Esophagus squamous epithelium (tissue), 5 donors: ENCODE results near the gene THOC2. TPM values are rescaled to one million over a fixed set of nuclear protein-coding genes. Genes with fewer than 3 reads are reported as not detected.
A peak's percentile ranks its signal among the peaks of the same experiment; 100 is the strongest.

Experiments
- DNase-seq: peaks from one replicate; lab custom pipeline; 2025; lab: John Stamatoyannopoulos, UW
- H3K27ac ChIP-seq, 4 donors: fragments of 200-600 bp; sonication (generic); one replicate each; pipeline ENCODE4 v1.5.1; 2016 to 2019; ENCODE audit warnings: mild to moderate bottlenecking in 1 of 4
- H3K27me3 ChIP-seq, 4 donors: fragments of 200-600 bp; sonication (generic); 1 replicate in 3 of 4; 2 replicates in 1 of 4; pipeline versions ENCODE4 v1.5.1 to v1.6.0; 2017 to 2021; ENCODE audit warnings: antibody characterized with exemption in 1 of 4
- H3K36me3 ChIP-seq, 3 donors: fragments of 200-600 bp; sonication (generic); one replicate each; pipeline ENCODE4 v1.5.1; 2016 to 2019
- H3K4me1 ChIP-seq, 3 donors: fragments of 200-600 bp; sonication (generic); one replicate each; pipeline ENCODE4 v1.5.1; 2017 to 2019
- H3K4me3 ChIP-seq, 4 donors: fragments of 200-600 bp; sonication (generic); 1 replicate in 3 of 4; 2 replicates in 1 of 4; pipeline ENCODE4 v1.5.1; 2016 to 2019; ENCODE audit warnings: mild to moderate bottlenecking in 2 of 4, moderate library complexity in 1 of 4
- H3K9me3 ChIP-seq, 3 donors: fragments of 200-600 bp; sonication (generic); one replicate each; pipeline ENCODE4 v1.5.1; 2016 to 2019
- POLR2A ChIP-seq, 4 donors: fragments of 450-650 bp; IDR thresholded peaks; one replicate each; pipeline ENCODE4 v1.6.1; 2017; ENCODE audit warnings: antibody characterized with exemption in 4 of 4, mild to moderate bottlenecking in 4 of 4, moderate library complexity in 3 of 4
- WGBS, 2 donors: methylation state at CpG; one replicate each; pipeline ENCODE4 v1.1.5; 2018; 5-methylcytosine and 5-hydroxymethylcytosine counted together
- intact Hi-C: fragments of 100-400 bp; cut with DNase I; formaldehyde crosslinking; loops from one replicate; pipeline ENCODE4 v1.15.0; 2022
- total RNA-seq, 4 donors: library from RNA; depleted of rRNA; stranded (reverse); fragments of >200 nt; gene quantifications; one replicate each; pipeline ENCODE4 v1.1.0, GENCODE V29; 2016
- TF ChIP-seq, protein P1 (sequence below), 6 experiments: fragments of 450-650 bp in 4 of 6; fragments of 200-600 bp in 2 of 6; sonication (generic) in 2 of 6; IDR thresholded peaks; one replicate each; pipeline ENCODE4 v1.5.1; 2016 to 2019; ENCODE audit warnings: antibody characterized with exemption in 6 of 6, mild to moderate bottlenecking in 4 of 6, moderate library complexity in 4 of 6
- donor health status: DM: yes; HTN: yes; CAD: no.

The THOC2 gene
- total RNA-seq, 4 donors from 2014 or later: 36.4 to 108 (median 63.8) TPM

DNA sequence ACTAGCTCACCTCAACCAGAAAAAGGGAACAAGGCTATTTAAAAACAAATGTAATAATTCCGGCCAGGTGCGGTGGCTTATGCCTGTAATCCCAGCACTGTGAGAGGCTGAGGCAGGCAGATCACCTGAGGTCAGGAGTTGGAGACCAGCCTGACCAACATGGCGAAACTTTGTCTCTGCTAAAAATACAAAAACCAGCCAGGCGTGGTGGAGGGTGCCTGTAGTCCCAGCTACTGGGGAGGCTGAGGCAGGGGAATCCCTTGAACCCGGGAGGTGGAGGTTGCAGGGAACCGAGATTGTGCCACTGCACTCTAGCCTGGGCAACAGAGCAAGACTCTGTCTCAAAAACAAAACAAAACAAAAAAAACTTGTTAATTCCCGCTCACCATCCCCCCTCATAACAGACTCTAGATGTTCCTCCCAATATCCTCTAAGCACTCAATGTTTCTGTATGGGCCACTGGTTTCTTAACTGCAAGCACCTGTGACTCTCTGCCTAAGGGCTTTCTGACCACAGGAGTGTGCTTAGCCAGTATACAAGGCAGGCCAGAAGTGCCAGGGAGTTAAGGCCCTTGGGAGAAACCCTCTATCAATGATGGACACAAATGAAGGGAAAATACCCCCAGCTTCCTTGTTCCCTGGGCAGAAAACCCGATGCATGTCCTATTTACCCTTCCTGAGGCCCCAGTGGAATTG lies 21.0 kb upstream of the THOC2 start:
- no peak overlapping the region for H3K27ac ChIP-seq
- no peaks in the 10 kb centered on the region for H3K36me3 ChIP-seq
- no peaks in the 10 kb centered on the region for H3K4me1 ChIP-seq
- no peaks in the 10 kb centered on the region for H3K27me3 ChIP-seq
- 64 to 90% methylated on average over 6 to 7 of the region's 8 CpGs for WGBS, 2 donors
- TF ChIP-seq, protein P1, sequence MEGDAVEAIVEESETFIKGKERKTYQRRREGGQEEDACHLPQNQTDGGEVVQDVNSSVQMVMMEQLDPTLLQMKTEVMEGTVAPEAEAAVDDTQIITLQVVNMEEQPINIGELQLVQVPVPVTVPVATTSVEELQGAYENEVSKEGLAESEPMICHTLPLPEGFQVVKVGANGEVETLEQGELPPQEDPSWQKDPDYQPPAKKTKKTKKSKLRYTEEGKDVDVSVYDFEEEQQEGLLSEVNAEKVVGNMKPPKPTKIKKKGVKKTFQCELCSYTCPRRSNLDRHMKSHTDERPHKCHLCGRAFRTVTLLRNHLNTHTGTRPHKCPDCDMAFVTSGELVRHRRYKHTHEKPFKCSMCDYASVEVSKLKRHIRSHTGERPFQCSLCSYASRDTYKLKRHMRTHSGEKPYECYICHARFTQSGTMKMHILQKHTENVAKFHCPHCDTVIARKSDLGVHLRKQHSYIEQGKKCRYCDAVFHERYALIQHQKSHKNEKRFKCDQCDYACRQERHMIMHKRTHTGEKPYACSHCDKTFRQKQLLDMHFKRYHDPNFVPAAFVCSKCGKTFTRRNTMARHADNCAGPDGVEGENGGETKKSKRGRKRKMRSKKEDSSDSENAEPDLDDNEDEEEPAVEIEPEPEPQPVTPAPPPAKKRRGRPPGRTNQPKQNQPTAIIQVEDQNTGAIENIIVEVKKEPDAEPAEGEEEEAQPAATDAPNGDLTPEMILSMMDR (IDR thresholded peaks at IDR 0.05): no peak
- no peak for TF ChIP-seq POLR2A (IDR thresholded peaks at IDR 0.05)
- no peak for DNase-seq
- intact Hi-C loops: no loop called here
- H3K9me3 ChIP-seq: no peaks in the 10 kb centered on the region
- H3K4me3 ChIP-seq: no peak overlapping the region

DNA sequence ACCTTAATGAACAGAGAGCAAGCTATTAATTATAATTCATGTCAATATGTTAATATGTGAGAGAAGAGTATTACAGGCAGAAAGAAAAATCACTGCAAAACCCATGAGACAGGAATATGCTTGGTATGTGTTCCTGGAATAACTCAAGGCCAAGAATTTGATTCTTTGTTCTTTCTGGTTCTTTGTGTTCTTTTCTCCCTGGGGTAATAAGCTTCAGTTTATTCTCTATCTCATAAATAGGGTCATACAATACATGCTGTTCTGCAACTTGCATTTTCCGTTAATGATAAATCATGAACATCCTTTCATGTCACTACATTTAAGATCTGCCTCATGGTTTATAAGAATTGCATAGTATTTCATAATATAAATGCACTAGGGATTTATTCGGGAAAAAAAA lies 16.8 kb upstream of the THOC2 start:
- WGBS, 2 donors: 39 to 59% methylated on average over 2 of the region's 2 CpGs
- H3K4me1 ChIP-seq: no peaks in the 10 kb centered on the region
- H3K27ac ChIP-seq: no peak overlapping the region
- no peak overlapping the region for H3K4me3 ChIP-seq
- no peaks in the 10 kb centered on the region for H3K9me3 ChIP-seq
- H3K36me3 ChIP-seq: no peaks in the 10 kb centered on the region
- TF ChIP-seq POLR2A (IDR thresholded peaks at IDR 0.05): no peak
- TF ChIP-seq, protein P1 (IDR thresholded peaks at IDR 0.05): no peak
- intact Hi-C loops: no loop called here
- no peaks in the 10 kb centered on the region for H3K27me3 ChIP-seq
- no peak for DNase-seq

DNA sequence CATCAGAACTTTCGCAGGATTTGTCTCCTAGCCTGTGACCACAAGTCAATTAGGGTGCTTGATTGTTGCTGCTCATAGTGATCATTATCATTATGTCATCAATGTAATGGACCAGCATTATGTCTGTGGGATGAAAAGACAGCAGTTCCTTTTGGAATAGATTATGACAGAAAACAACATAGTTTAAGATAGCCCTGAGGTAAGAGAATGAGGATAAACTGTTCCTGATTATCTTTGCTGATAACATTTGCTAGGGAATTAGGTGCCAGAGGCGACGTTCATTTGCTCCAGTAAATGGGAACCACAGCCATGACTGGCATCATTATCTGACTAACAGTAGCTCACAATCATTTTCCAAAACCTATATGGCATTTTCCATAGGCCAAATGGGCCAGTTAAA lies 12.7 kb upstream of the THOC2 start:
- H3K27ac ChIP-seq: peak overlapping the region in 1 of 4 donors; percentile 29
- intact Hi-C loops: no loop called here
- no peak overlapping the region for H3K4me3 ChIP-seq
- DNase-seq: no peak
- no peaks in the 10 kb centered on the region for H3K36me3 ChIP-seq
- no peaks in the 10 kb centered on the region for H3K4me1 ChIP-seq
- no peaks in the 10 kb centered on the region for H3K27me3 ChIP-seq
- no peak for TF ChIP-seq POLR2A (IDR thresholded peaks at IDR 0.05)
- TF ChIP-seq, protein P1 (IDR thresholded peaks at IDR 0.05): no peak
- WGBS, 2 donors: 84 to 87% methylated on average over 3 of the region's 3 CpGs
- H3K9me3 ChIP-seq: no peaks in the 10 kb centered on the region

DNA sequence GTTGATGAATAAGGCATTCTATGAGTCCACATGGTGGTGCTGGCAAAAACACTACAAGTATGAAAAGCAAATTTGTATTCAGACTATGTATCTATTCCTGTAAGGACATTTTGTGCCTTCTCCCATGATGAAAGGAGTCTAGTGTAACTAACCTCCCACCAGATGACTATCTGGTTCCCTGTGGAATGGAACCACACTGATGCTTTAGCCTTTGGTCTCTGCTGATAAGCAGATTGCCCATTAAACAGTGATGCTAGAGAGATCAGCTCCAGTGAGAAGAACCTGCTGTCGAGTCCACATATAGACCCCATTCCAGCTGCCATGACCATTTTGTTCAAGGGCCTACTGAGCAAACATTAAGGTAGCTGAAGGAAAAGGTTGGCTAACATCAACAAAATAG lies 10.5 kb upstream of the THOC2 start:
- Histone ChIP-seq H3K27ac (no peak overlapping the region), H3K4me3 (no peak overlapping the region), H3K9me3 (no peaks in the 10 kb centered on the region), H3K27me3 (no peaks in the 10 kb centered on the region), H3K36me3 (no peaks in the 10 kb centered on the region), H3K4me1 (no peaks in the 10 kb centered on the region)
- DNase-seq: no peak
- intact Hi-C loops: no loop called here
- WGBS, 2 donors: 83% methylated on average over 1 of the region's 1 CpG; no CpG with 5 or more reads in 1 of the 2 donors
- no peak for TF ChIP-seq POLR2A (IDR thresholded peaks at IDR 0.05)
- TF ChIP-seq, protein P1 (IDR thresholded peaks at IDR 0.05): no peak

DNA sequence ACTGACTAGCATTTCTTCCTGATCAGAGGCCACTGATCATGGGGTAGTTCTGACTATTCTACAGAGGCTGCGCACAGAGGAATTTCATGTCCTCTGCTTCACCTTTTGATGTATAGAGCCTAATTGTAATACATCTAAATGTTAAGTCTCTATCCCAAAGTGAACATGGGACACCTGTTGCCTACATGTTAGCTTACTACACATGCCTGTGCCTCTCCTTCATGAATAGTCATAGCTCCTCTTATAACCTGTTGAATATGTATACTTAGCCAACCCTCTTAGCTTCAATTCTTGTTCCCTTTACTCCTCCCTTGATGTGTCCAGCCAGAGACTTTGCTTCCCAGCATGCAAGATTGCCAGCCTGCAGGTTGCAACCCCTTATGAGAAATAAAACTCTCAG lies 9.6 kb upstream of the THOC2 start:
- intact Hi-C loops: no loop called here
- no peak for DNase-seq
- H3K9me3 ChIP-seq: no peaks in the 10 kb centered on the region
- H3K27ac ChIP-seq: no peak overlapping the region
- no peak overlapping the region for H3K4me3 ChIP-seq
- TF ChIP-seq POLR2A (IDR thresholded peaks at IDR 0.05): no peak
- TF ChIP-seq, protein P1 (IDR thresholded peaks at IDR 0.05): no peak
- no peaks in the 10 kb centered on the region for H3K4me1 ChIP-seq
- no peaks in the 10 kb centered on the region for H3K36me3 ChIP-seq
- WGBS, 2 donors: 100% methylated on average over 1 of the region's 1 CpG
- H3K27me3 ChIP-seq: no peaks in the 10 kb centered on the region
